HepG2 (cell line): ENCODE results near the gene IPCEF1. TPM values are rescaled to one million over a fixed set of nuclear protein-coding genes. Genes with fewer than 3 reads are reported as not detected.

Source experiments
- ATAC-seq: fragments of 200-7000 bp; cut with Tn5 transposase; 3 replicates; pipeline ENCODE4 v1.9.1; 2020; ENCODE audit warnings: mild to moderate bottlenecking, moderate library complexity
- BruUV-seq: library from RNA; stranded (reverse); fragments of 400-500 nt; replicated peaks from 2 replicates; lab custom pipeline; 2021; lab: Mats Ljungman, UMichigan
- CTCF ChIA-PET: fragments of 300-600 bp; formaldehyde crosslinking; extraction: SDS; loops from one replicate; lab custom pipeline; 2021; ENCODE audit warnings: low total read pairs, inconsistent platforms, low intra/inter-chr PET ratio; lab: Yijun Ruan, JAX
- POLR2A ChIA-PET: fragments of 350-600 bp; sonication (Branson Sonifier 250); formaldehyde crosslinking; loops from one replicate; lab custom pipeline; 2020; ENCODE audit warnings: antibody characterized with exemption, inconsistent platforms; lab: Yijun Ruan, JAX
- DNase-seq: peaks from one replicate; pipeline ENCODE4 v3.0.0-alpha.2; 2015; ENCODE audit warnings: low spot score
- FAIRE-seq: peaks from 3 replicates; lab custom pipeline; 2011; peaks lifted over from hg19 to GRCh38; lab: Jason Lieb, UNC
- H2AFZ ChIP-seq: one replicate; pipeline ENCODE4 v1.6.1; 2011; ENCODE audit warnings: low read length, inconsistent platforms
- H3K27ac ChIP-seq: fragments of 300-600 bp; 3 replicates; pipeline ENCODE4 v1.8.0; 2011; ENCODE audit warnings: mixed run types, mild to moderate bottlenecking, mixed read lengths, low read length, inconsistent platforms; ENCODE audit not compliant: insufficient read depth; ENCODE audit errors: extremely low read length
- H3K27me3 ChIP-seq, 2 experiments: fragments of 200-600 bp in 1 of 2; 2 replicates in 1 of 2; 3 replicates in 1 of 2; pipeline versions ENCODE4 v1.6.0 to v1.8.0; 2011; ENCODE audit warnings: low read length in 2 of 2, mild to moderate bottlenecking in 2 of 2, moderate library complexity in 2 of 2, inconsistent platforms in 1 of 2; ENCODE audit not compliant: insufficient read depth in 2 of 2, control insufficient read depth in 1 of 2
- H3K36me3 ChIP-seq, 2 experiments: fragments of 200-600 bp in 1 of 2; replicated peaks in 1 of 2; 2 replicates in 1 of 2; 3 replicates in 1 of 2; pipeline versions ENCODE4 v1.5.1 to v1.8.0; 2011; ENCODE audit warnings: low read length in 2 of 2, inconsistent platforms in 1 of 2; ENCODE audit not compliant: insufficient read depth in 2 of 2, control insufficient read depth in 1 of 2
- H3K4me1 ChIP-seq: 2 replicates; pipeline ENCODE4 v1.5.1; 2012; ENCODE audit warnings: low read length, inconsistent platforms; ENCODE audit not compliant: insufficient read depth
- H3K4me2 ChIP-seq: 2 replicates; pipeline ENCODE4 v1.6.0; 2011; ENCODE audit warnings: low read depth, low read length, inconsistent platforms
- H3K4me3 ChIP-seq, 3 experiments: fragments of 200-600 bp in 1 of 3; sonication (generic), shearing (Covaris generic) in 1 of 3; replicated peaks in 1 of 3; 2 replicates each; pipeline ENCODE4 v1.5.1; 2011 to 2016; ENCODE audit warnings: low read length in 3 of 3, inconsistent platforms in 2 of 3, low read depth in 2 of 3, mild to moderate bottlenecking in 2 of 3, control low read depth in 1 of 3, mixed read lengths in 1 of 3; ENCODE audit not compliant: insufficient read depth in 1 of 3
- H3K79me2 ChIP-seq: one replicate; pipeline ENCODE4 v1.6.1; 2011; ENCODE audit warnings: low read length, inconsistent platforms; ENCODE audit not compliant: insufficient read depth
- H3K9ac ChIP-seq: 2 replicates; pipeline ENCODE4 v1.6.0; 2011; ENCODE audit warnings: mild to moderate bottlenecking, low read depth, low read length, inconsistent platforms; ENCODE audit not compliant: insufficient read depth
- H3K9me3 ChIP-seq: 2 replicates; pipeline ENCODE4 v1.5.1; 2012; ENCODE audit warnings: mild to moderate bottlenecking, low read length
- H4K20me1 ChIP-seq: 2 replicates; pipeline ENCODE4 v1.6.0; 2011; ENCODE audit warnings: inconsistent platforms, mild to moderate bottlenecking, low read length, moderate library complexity; ENCODE audit not compliant: insufficient read depth
- ATF7 ChIP-seq, 2 experiments: fragments of 450-650 bp in 1 of 2; sonication (generic) in 1 of 2; formaldehyde crosslinking in 1 of 2; IDR thresholded peaks; 2 replicates each; pipeline versions ENCODE4 v1.4.0 to v1.6.1; 2016 to 2020; ENCODE audit warnings: antibody characterized with exemption in 1 of 2, mild to moderate bottlenecking in 1 of 2, missing genetic modification reagents in 1 of 2
- DMAP1 ChIP-seq: IDR thresholded peaks from 2 replicates; pipeline ENCODE4 v1.6.1; 2016
- KLF13 ChIP-seq: sonication (generic); formaldehyde crosslinking; IDR thresholded peaks from 2 replicates; pipeline ENCODE4 v1.4.0; 2020; ENCODE audit warnings: mild to moderate bottlenecking, missing genetic modification reagents
- NONO ChIP-seq, 2 experiments: fragments of 450-650 bp in 1 of 2; sonication (generic) in 1 of 2; formaldehyde crosslinking in 1 of 2; IDR thresholded peaks in 1 of 2; conservative IDR thresholded peaks in 1 of 2; 2 replicates each; pipeline versions ENCODE4 v1.6.1 to v1.8.0; 2017 to 2022; ENCODE audit warnings: mild to moderate bottlenecking in 1 of 2, missing genetic modification reagents in 1 of 2, moderate library complexity in 1 of 2
- RORA ChIP-seq: sonication (generic); formaldehyde crosslinking; IDR thresholded peaks from 2 replicates; pipeline ENCODE4 v1.5.0; 2020; ENCODE audit warnings: mild to moderate bottlenecking, missing genetic modification reagents, moderate library complexity
- TBL1XR1 ChIP-seq: fragments of 150-350 bp; IDR thresholded peaks from 2 replicates; pipeline ENCODE4 v1.6.1; 2014; ENCODE audit warnings: borderline replicate concordance, low read length; ENCODE audit not compliant: partially characterized antibody
- ZNF292 ChIP-seq: sonication (generic); formaldehyde crosslinking; IDR thresholded peaks from 2 replicates; pipeline ENCODE4 v1.8.1; 2022; ENCODE audit warnings: mild to moderate bottlenecking, low read depth, missing genetic modification reagents, borderline replicate concordance
- ZNF318 ChIP-seq: sonication (generic); formaldehyde crosslinking; IDR thresholded peaks from 2 replicates; pipeline ENCODE4 v1.4.0; 2020; ENCODE audit warnings: mild to moderate bottlenecking, missing genetic modification reagents
- ZNF446 ChIP-seq: sonication (generic); formaldehyde crosslinking; IDR thresholded peaks from 2 replicates; pipeline ENCODE4 v1.5.0; 2020; ENCODE audit warnings: mild to moderate bottlenecking, missing genetic modification reagents
- ZNF629 ChIP-seq: sonication (generic); formaldehyde crosslinking; conservative IDR thresholded peaks from 2 replicates; pipeline ENCODE4 v1.5.0; 2020; ENCODE audit warnings: missing genetic modification reagents
- ZNF780A ChIP-seq: sonication (generic); formaldehyde crosslinking; IDR thresholded peaks from 2 replicates; pipeline ENCODE4 v1.8.0; 2022; ENCODE audit warnings: mild to moderate bottlenecking, missing genetic modification reagents, moderate library complexity
- WGBS: methylation state at CpG from one replicate; pipeline ENCODE4 v1.1.6; 2017; ENCODE audit warnings: low lambda C conversion rate; 5-methylcytosine and 5-hydroxymethylcytosine counted together
- in situ Hi-C: cut with HindIII; loops from 2 replicates; pipeline ENCODE4 v1.10.0; 2017; ENCODE audit warnings: low pct_unique_long_range_greater_than_20kb; ENCODE audit not compliant: extremely low pct_ligation_motif_present
- intact Hi-C: fragments of 100-400 bp; cut with micrococcal nuclease; formaldehyde crosslinking; loops from one replicate; pipeline ENCODE4 v1.10.0; 2022; ENCODE audit not compliant: unreplicated experiment
- polyA plus RNA-seq, 8 experiments: library from polyadenylated mRNA; depleted of rRNA in 3 of 8; stranded (reverse) in 7 of 8; unstranded in 1 of 8; fragments of >200 nt; fragmentation: Illumina TruSeq in 4 of 8; extraction: Trizol in 4 of 8; gene quantifications; 2 replicates each; pipeline versions ENCODE4 v1.2.1 to v1.2.3, GENCODE V29; 2011 to 2016; ENCODE audit warnings: low read depth in 4 of 8, missing spikeins in 1 of 8, mixed read lengths in 1 of 8; ENCODE audit not compliant: insufficient read depth in 1 of 8
- total RNA-seq, 5 experiments: library from RNA; depleted of rRNA; stranded (reverse); fragments of >200 nt; fragmentation: Illumina TruSeq; extraction: Trizol; gene quantifications; 2 replicates each; pipeline ENCODE4 v1.2.3, GENCODE V29; 2016; ENCODE audit warnings: low read depth in 1 of 5
- TF ChIP-seq, protein P1 (sequence below): sonication (generic); formaldehyde crosslinking; IDR thresholded peaks from 2 replicates; pipeline ENCODE4 v1.4.0; 2020; ENCODE audit warnings: missing genetic modification reagents, borderline replicate concordance

The IPCEF1 gene
- total and polyA plus RNA-seq, 2 of the 13 experiments (the other 11 are each of a cell fraction or from before 2014, with no cell fraction given) = 0.03 TPM; not detected in 1

DNA sequence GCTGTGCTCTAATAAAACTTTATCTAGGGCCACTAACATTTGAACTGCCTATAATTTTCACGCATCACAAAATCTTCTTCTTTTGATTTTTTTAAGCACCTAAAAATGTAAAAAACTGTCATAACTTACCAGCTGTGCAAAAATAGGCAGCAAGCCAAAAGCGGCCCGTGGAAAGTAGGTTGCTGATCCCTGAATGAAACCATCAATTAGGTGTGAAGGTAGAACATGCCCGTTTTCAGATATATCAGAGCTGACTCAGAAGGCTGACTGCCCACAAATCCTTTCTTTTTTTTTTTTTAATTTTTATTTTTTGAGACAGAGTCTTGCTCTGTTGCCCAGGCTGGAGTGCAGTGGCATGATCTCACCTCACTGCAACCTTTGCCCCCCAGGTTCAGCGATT, 4.9 kb upstream of the IPCEF1 start:
- TF ChIP-seq ZNF318 (CRISPR knock-in tag) (no peak), NONO (IDR thresholded peaks at IDR 0.05) (no peak), NONO (CRISPR knock-in tag; conservative IDR thresholded peaks at IDR 0.05) (no peak), DMAP1 (CRISPR knock-in tag) (no peak), TBL1XR1 (no peak), ZNF780A (CRISPR knock-in tag) (no peak), KLF13 (no peak), ZNF292 (no peak), ATF7 (IDR thresholded peaks at IDR 0.05) (no peak), ATF7 (CRISPR knock-in tag; IDR thresholded peaks at IDR 0.05) (no peak), RORA (CRISPR knock-in tag) (no peak), ZNF629 (CRISPR knock-in tag) (no peak), ZNF446 (CRISPR knock-in tag) (no peak)
- TF ChIP-seq, protein P1, sequence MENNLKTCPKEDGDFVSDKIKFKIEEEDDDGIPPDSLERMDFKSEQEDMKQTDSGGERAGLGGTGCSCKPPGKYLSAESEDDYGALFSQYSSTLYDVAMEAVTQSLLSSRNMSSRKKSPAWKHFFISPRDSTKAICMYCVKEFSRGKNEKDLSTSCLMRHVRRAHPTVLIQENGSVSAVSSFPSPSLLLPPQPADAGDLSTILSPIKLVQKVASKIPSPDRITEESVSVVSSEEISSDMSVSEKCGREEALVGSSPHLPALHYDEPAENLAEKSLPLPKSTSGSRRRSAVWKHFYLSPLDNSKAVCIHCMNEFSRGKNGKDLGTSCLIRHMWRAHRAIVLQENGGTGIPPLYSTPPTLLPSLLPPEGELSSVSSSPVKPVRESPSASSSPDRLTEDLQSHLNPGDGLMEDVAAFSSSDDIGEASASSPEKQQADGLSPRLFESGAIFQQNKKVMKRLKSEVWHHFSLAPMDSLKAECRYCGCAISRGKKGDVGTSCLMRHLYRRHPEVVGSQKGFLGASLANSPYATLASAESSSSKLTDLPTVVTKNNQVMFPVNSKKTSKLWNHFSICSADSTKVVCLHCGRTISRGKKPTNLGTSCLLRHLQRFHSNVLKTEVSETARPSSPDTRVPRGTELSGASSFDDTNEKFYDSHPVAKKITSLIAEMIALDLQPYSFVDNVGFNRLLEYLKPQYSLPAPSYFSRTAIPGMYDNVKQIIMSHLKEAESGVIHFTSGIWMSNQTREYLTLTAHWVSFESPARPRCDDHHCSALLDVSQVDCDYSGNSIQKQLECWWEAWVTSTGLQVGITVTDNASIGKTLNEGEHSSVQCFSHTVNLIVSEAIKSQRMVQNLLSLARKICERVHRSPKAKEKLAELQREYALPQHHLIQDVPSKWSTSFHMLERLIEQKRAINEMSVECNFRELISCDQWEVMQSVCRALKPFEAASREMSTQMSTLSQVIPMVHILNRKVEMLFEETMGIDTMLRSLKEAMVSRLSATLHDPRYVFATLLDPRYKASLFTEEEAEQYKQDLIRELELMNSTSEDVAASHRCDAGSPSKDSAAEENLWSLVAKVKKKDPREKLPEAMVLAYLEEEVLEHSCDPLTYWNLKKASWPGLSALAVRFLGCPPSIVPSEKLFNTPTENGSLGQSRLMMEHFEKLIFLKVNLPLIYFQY = no peak
- FAIRE-seq (no peak), DNase-seq (no peak), ATAC-seq (no peak)
- in situ Hi-C loops = loop anchor here (10.0 kb wide), 1 partner anchor 207 kb away; no protein-coding TSS in a partner anchor
- CTCF ChIA-PET = no interaction called here
- H2AFZ ChIP-seq = no peak overlapping the region
- peaks cover 11% of the 10 kb centered on the region; the same call in 1 of the 2 replicates for H3K4me1 ChIP-seq
- H3K9me3 ChIP-seq = no peaks in the 10 kb centered on the region
- no peak overlapping the region for H3K4me2 ChIP-seq
- H3K4me3 ChIP-seq = no peak overlapping the region
- no peaks in the 10 kb centered on the region for H4K20me1 ChIP-seq
- POLR2A ChIA-PET = no interaction called here
- WGBS = 61% methylated on average over 5 of the region's 5 CpGs
- H3K27me3 ChIP-seq = peaks cover 0 to 8% of the 10 kb centered on the region in 2 experiments; a peak in 2 of 5 replicates
- no peak overlapping the region for H3K27ac ChIP-seq
- H3K36me3 ChIP-seq = no peaks in the 10 kb centered on the region
- no peak overlapping the region for H3K9ac ChIP-seq
- no TSS peak for BruUV-seq
- no peaks in the 10 kb centered on the region for H3K79me2 ChIP-seq
- intact Hi-C loops = no loop called here
